PFSK-1 (cell line): ENCODE results near the gene FRMD4A.

Source experiments
- FOXP2 ChIP-seq: optimal IDR thresholded peaks from 2 replicates; pipeline ENCODE3; 2011; ENCODE audit warnings: borderline replicate concordance, control low read depth, inconsistent platforms; ENCODE audit not compliant: insufficient read depth; ENCODE audit errors: extremely low read length, extremely low read depth
- POLR2AphosphoS5 ChIP-seq: IDR thresholded peaks from 2 replicates; pipeline ENCODE4 v1.6.1; 2012; ENCODE audit warnings: low read depth, mild to moderate bottlenecking, control low read depth, low read length, moderate library complexity
- SIN3A ChIP-seq: IDR thresholded peaks from 2 replicates; pipeline ENCODE4 v1.6.1; 2012; ENCODE audit warnings: mild to moderate bottlenecking, low read length, moderate library complexity, borderline replicate concordance; ENCODE audit not compliant: insufficient read depth
- TAF1 ChIP-seq: IDR thresholded peaks from 2 replicates; pipeline ENCODE4 v1.6.1; 2012; ENCODE audit warnings: low read length, control low read depth, borderline replicate concordance; ENCODE audit not compliant: insufficient read depth
- TF ChIP-seq, protein P1 (sequence below), 2 experiments: IDR thresholded peaks; 2 replicates each; pipeline versions ENCODE4 v1.6.1 to v1.8.0; 2011 to 2012; ENCODE audit warnings: low read depth in 2 of 2, low read length in 2 of 2, control low read depth in 1 of 2, inconsistent platforms in 1 of 2, mild to moderate bottlenecking in 1 of 2, moderate library complexity in 1 of 2; ENCODE audit not compliant: insufficient read depth in 1 of 2

The FRMD4A gene

DNA sequence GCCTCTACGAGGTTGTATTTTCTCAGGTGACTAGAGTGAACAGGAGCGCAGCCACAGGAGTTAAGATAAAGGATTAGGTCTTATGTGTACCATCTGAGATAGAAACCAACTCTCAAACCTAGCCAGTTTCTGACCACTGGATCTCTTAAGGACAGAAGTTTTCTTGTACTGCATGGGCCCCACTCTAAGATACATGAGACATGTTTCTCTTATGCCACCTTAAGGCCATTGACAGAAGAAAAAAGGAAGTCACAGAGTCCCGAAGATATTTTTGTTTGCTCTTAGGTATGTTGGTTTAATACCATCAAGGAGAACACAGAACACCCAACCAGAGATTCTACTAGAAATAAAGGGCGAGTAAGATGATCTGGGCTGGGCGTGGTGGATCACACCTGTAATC lies 335.8 kb downstream of the FRMD4A start:
- TF ChIP-seq, protein P1, sequence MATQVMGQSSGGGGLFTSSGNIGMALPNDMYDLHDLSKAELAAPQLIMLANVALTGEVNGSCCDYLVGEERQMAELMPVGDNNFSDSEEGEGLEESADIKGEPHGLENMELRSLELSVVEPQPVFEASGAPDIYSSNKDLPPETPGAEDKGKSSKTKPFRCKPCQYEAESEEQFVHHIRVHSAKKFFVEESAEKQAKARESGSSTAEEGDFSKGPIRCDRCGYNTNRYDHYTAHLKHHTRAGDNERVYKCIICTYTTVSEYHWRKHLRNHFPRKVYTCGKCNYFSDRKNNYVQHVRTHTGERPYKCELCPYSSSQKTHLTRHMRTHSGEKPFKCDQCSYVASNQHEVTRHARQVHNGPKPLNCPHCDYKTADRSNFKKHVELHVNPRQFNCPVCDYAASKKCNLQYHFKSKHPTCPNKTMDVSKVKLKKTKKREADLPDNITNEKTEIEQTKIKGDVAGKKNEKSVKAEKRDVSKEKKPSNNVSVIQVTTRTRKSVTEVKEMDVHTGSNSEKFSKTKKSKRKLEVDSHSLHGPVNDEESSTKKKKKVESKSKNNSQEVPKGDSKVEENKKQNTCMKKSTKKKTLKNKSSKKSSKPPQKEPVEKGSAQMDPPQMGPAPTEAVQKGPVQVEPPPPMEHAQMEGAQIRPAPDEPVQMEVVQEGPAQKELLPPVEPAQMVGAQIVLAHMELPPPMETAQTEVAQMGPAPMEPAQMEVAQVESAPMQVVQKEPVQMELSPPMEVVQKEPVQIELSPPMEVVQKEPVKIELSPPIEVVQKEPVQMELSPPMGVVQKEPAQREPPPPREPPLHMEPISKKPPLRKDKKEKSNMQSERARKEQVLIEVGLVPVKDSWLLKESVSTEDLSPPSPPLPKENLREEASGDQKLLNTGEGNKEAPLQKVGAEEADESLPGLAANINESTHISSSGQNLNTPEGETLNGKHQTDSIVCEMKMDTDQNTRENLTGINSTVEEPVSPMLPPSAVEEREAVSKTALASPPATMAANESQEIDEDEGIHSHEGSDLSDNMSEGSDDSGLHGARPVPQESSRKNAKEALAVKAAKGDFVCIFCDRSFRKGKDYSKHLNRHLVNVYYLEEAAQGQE (IDR thresholded peaks at IDR 0.05; ENCODE audit: insufficient read depth in 1 of 2, low read depth in 2 of 2, low read length in 2 of 2) = no peak
- TF ChIP-seq SIN3A (no peak), POLR2AphosphoS5 (no peak), FOXP2 (no peak), TAF1 (no peak)

DNA sequence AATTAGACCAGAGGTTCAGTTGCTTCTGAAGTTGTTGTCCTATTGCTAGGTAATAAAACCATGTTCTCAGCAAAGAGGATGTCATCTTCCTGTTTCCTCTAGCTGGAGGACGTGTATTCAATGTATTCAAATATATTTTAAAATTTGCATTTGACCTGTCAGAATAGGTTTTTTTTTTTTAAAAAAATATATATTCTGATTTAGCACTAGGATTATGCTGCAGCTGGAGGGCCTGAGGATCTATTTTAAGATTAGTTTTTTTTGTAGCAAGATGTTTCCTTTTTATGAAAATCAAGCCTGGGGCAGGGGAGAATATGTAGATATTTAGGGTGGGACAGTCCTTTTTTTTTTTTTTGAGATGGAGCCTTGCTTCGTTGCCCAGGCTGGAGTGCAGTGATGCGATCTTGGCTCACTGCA lies 337.0 kb downstream of the FRMD4A start:
- no peak for TF ChIP-seq SIN3A
- no peak for TF ChIP-seq TAF1

DNA sequence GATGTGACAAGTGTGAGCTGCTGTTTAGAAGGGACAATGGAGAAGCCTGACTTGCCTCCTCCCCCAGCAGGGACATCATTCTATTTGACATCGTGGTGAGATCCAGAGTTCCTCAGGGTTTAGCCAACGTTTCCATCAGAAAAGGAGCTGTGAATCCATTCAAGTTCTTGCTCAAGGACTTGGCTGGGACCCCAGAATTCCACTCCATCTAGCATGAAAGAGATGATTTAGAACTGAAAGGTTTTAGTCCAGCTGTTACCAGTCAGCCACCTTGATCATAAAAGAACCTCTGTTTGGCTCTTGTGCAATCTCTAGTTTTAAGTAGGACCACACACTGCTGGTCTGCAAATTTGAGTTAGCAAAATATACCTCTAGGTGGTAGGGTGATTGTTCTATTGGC lies 337.6 kb downstream of the FRMD4A start:
- TF ChIP-seq POLR2AphosphoS5 = no peak
- no peak for TF ChIP-seq SIN3A
- TF ChIP-seq, protein P1 (IDR thresholded peaks at IDR 0.05; ENCODE audit: insufficient read depth in 1 of 2, low read depth in 2 of 2, low read length in 2 of 2) = no peak
- no peak for TF ChIP-seq TAF1
- TF ChIP-seq FOXP2 = no peak

DNA sequence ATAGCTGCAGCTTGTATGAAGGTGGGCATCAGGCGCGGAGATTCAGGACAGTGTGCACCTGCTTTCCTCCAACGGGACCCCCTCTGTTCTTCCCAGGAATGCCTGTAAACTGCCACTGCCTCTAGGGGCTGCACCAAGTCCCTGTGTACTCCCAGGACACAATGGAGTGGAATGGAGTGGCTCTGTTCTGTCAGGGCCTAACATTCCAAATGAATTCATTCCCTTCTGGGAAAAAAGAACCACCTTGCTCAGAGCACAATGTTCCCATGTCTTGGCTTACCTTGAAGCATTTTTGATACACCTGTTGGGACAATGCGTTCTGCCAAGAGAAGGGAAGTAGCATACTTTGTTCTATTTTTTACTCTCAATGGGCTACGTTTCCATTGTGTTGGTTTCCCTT lies 339.4 kb downstream of the FRMD4A start:
- TF ChIP-seq SIN3A (no peak), FOXP2 (no peak), POLR2AphosphoS5 (no peak)
- TF ChIP-seq, protein P1 (IDR thresholded peaks at IDR 0.05; ENCODE audit: insufficient read depth in 1 of 2, low read depth in 2 of 2, low read length in 2 of 2) = no peak

DNA sequence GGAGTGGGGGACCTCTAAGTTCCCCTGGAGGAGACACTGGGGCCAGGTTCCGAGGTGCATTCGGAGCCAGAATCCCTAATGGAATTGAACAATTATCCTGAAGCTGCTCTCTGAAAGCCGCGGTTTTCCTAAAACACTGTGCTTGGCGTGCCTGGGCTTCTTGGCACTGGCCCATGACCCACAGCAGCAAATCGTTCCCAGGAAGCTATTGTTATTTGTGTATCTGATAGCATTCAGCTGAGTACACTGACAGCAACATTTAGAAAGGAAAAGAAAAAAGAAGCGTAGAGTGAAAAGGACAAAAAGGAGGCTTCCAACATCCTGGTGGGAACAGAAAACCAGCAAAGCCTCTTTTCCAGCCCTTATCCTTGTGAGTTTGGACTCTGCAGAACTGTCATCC lies 339.8 kb downstream of the FRMD4A start:
- TF ChIP-seq, protein P1 (IDR thresholded peaks at IDR 0.05; ENCODE audit: insufficient read depth in 1 of 2, low read depth in 2 of 2, low read length in 2 of 2) = no peak
- no peak for TF ChIP-seq FOXP2
- TF ChIP-seq TAF1 = no peak
